IMR-90 (cell line): ENCODE results near the gene NRP2. TPM values are rescaled to one million over a fixed set of nuclear protein-coding genes. Genes with fewer than 3 reads are reported as not detected.
A peak's percentile ranks its signal among the peaks of the same experiment; 100 is the strongest.

Experiments
- ATAC-seq: fragments of 200-7000 bp; cut with Tn5 transposase; 2 replicates; pipeline ENCODE4 v1.9.1; 2020; ENCODE audit warnings: low read depth, mild to moderate bottlenecking, moderate library complexity
- BruUV-seq: library from RNA; stranded (reverse); fragments of 400-500 nt; replicated peaks from 2 replicates; lab custom pipeline; 2021; lab: Mats Ljungman, UMichigan
- CTCF ChIA-PET: fragments of 300-600 bp; formaldehyde crosslinking; extraction: SDS; loops from one replicate; lab custom pipeline; 2021; ENCODE audit warnings: antibody characterized with exemption; lab: Yijun Ruan, JAX
- POLR2A ChIA-PET: fragments of 300-600 bp; sonication (Branson Sonifier 250); formaldehyde crosslinking; loops from one replicate; lab custom pipeline; 2022; ENCODE audit warnings: antibody characterized with exemption; ENCODE audit not compliant: unreplicated experiment; lab: Charles Lee
- DNase-seq: peaks from one replicate; pipeline ENCODE4 v3.0.0; 2013
- H2AFZ ChIP-seq: replicated peaks from 2 replicates; pipeline ENCODE3; 2013; ENCODE audit warnings: low read length, mild to moderate bottlenecking; ENCODE audit not compliant: poor library complexity
- H2AK5ac ChIP-seq: 2 replicates; pipeline ENCODE4 v1.6.1; 2013; ENCODE audit warnings: low read depth, low read length, inconsistent platforms
- H2AK9ac ChIP-seq: replicated peaks from 2 replicates; pipeline ENCODE3; 2013; ENCODE audit warnings: mild to moderate bottlenecking, low read depth, low read length, moderate library complexity; ENCODE audit not compliant: poor library complexity
- H2BK120ac ChIP-seq: 2 replicates; pipeline ENCODE4 v1.6.1; 2013; ENCODE audit warnings: low read depth, low read length, inconsistent platforms
- H2BK15ac ChIP-seq: 3 replicates; pipeline ENCODE4 v1.6.1; 2013; ENCODE audit warnings: low read depth, low read length, inconsistent platforms
- H2BK20ac ChIP-seq: 2 replicates; pipeline ENCODE4 v1.6.1; 2013; ENCODE audit warnings: low read depth, mild to moderate bottlenecking, inconsistent platforms, low read length, moderate library complexity
- H2BK5ac ChIP-seq: 2 replicates; pipeline ENCODE4 v1.6.1; 2013; ENCODE audit warnings: mild to moderate bottlenecking, low read depth, low read length, inconsistent platforms; ENCODE audit not compliant: poor library complexity, severe bottlenecking
- H3K14ac ChIP-seq: replicated peaks from 2 replicates; pipeline ENCODE4 v1.6.1; 2013; ENCODE audit warnings: low read depth, low read length, inconsistent platforms
- H3K18ac ChIP-seq: 2 replicates; pipeline ENCODE4 v1.6.1; 2013; ENCODE audit warnings: low read depth, low read length, control low read depth
- H3K23ac ChIP-seq: 2 replicates; pipeline ENCODE4 v1.6.1; 2013; ENCODE audit warnings: low read depth, low read length, inconsistent platforms
- H3K27ac ChIP-seq: 2 replicates; pipeline ENCODE4 v1.5.1; 2013; ENCODE audit warnings: mild to moderate bottlenecking, control low read depth, low read length; ENCODE audit not compliant: insufficient read depth
- H3K27me3 ChIP-seq: 2 replicates; pipeline ENCODE4 v1.6.1; 2013; ENCODE audit warnings: low read length; ENCODE audit not compliant: control insufficient read depth, insufficient read depth
- H3K36me3 ChIP-seq: 2 replicates; pipeline ENCODE4 v1.6.1; 2013; ENCODE audit warnings: low read length, mixed read lengths; ENCODE audit not compliant: control insufficient read depth, insufficient read depth
- H3K4ac ChIP-seq: 2 replicates; pipeline ENCODE4 v1.6.1; 2013; ENCODE audit warnings: low read depth, low read length, inconsistent platforms
- H3K4me1 ChIP-seq: 2 replicates; pipeline ENCODE4 v1.6.1; 2013; ENCODE audit warnings: low read length, mixed read lengths; ENCODE audit not compliant: control insufficient read depth, insufficient read depth
- H3K4me2 ChIP-seq: 2 replicates; pipeline ENCODE4 v1.6.1; 2013; ENCODE audit warnings: low read depth, mild to moderate bottlenecking, control low read depth, low read length, moderate library complexity
- H3K4me3 ChIP-seq: 2 replicates; pipeline ENCODE4 v1.5.1; 2013; ENCODE audit warnings: low read depth, mild to moderate bottlenecking, control low read depth, low read length, moderate library complexity; ENCODE audit not compliant: insufficient read depth
- H3K56ac ChIP-seq: 2 replicates; pipeline ENCODE4 v1.6.1; 2013; ENCODE audit warnings: low read length, inconsistent platforms; ENCODE audit not compliant: insufficient read depth; ENCODE audit errors: extremely low read depth
- H3K79me1 ChIP-seq, 2 experiments: 2 replicates each; pipeline ENCODE4 v1.6.1; 2013; ENCODE audit warnings: low read length in 2 of 2, inconsistent platforms in 1 of 2, low read depth in 1 of 2
- H3K9ac ChIP-seq: 2 replicates; pipeline ENCODE4 v1.6.1; 2013; ENCODE audit warnings: low read depth, low read length, control low read depth
- H3K9me1 ChIP-seq: 2 replicates; pipeline ENCODE4 v1.6.1; 2013; ENCODE audit warnings: low read length, inconsistent platforms; ENCODE audit not compliant: insufficient read depth
- H3K9me3 ChIP-seq: 2 replicates; pipeline ENCODE4 v1.6.1; 2013; ENCODE audit warnings: low read length; ENCODE audit not compliant: control insufficient read depth, insufficient read depth
- H4K20me1 ChIP-seq: 2 replicates; pipeline ENCODE4 v1.6.1; 2013; ENCODE audit warnings: low read length, inconsistent platforms; ENCODE audit not compliant: insufficient read depth
- H4K5ac ChIP-seq: 2 replicates; pipeline ENCODE4 v1.6.1; 2013; ENCODE audit warnings: mild to moderate bottlenecking, low read depth, low read length, control low read depth
- H4K8ac ChIP-seq, 2 experiments: 2 replicates each; pipeline ENCODE4 v1.6.1; 2013; ENCODE audit warnings: low read depth in 2 of 2, low read length in 2 of 2, control low read depth in 1 of 2, inconsistent platforms in 1 of 2
- H4K91ac ChIP-seq: 2 replicates; pipeline ENCODE4 v1.6.1; 2013; ENCODE audit warnings: low read depth, low read length, inconsistent platforms; ENCODE audit not compliant: insufficient read depth
- CEBPB ChIP-seq: IDR thresholded peaks from 2 replicates; pipeline ENCODE4 v1.6.1; 2012; ENCODE audit warnings: low read depth, low read length, improper control_type of control experiment
- CTCF ChIP-seq: conservative IDR thresholded peaks from 2 replicates; pipeline ENCODE4 v1.5.1; 2012; ENCODE audit warnings: mild to moderate bottlenecking, low read depth, low read length, improper control_type of control experiment
- FOS ChIP-seq: fragments of 150-350 bp; IDR thresholded peaks from 2 replicates; pipeline ENCODE4 v1.6.1; 2016; ENCODE audit warnings: low read depth, low read length
- MAZ ChIP-seq: IDR thresholded peaks from 2 replicates; pipeline ENCODE4 v1.6.1; 2012; ENCODE audit warnings: low read depth, mild to moderate bottlenecking, low read length, improper control_type of control experiment, moderate library complexity, borderline replicate concordance
- RAD21 ChIP-seq: IDR thresholded peaks from 2 replicates; pipeline ENCODE4 v1.6.1; 2012; ENCODE audit warnings: low read length, improper control_type of control experiment
- RCOR1 ChIP-seq: IDR thresholded peaks from 2 replicates; pipeline ENCODE4 v1.6.1; 2012; ENCODE audit warnings: mild to moderate bottlenecking, low read length, improper control_type of control experiment; ENCODE audit not compliant: insufficient replicate concordance
- SMC3 ChIP-seq: fragments of 150-350 bp; IDR thresholded peaks from 2 replicates; pipeline ENCODE4 v1.6.1; 2016; ENCODE audit warnings: low read depth, mild to moderate bottlenecking, antibody characterized with exemption, low read length, moderate library complexity
- WGBS, 2 experiments: methylation state at CpG; one replicate each; pipeline versions ENCODE4 v1.1.5 to v1.1.7; 2013; ENCODE audit warnings: missing lambda C conversion rate in 2 of 2; ENCODE audit not compliant: insufficient read length in 1 of 2; ENCODE audit errors: extremely low coverage in 2 of 2; 5-methylcytosine and 5-hydroxymethylcytosine counted together
- dilution Hi-C: fragments of 300-500 bp; cut with HindIII; formaldehyde crosslinking; loops from one replicate; pipeline ENCODE4 v1.14.3; 2018; ENCODE audit warnings: low sequenced_read_pairs; ENCODE audit not compliant: unreplicated experiment
- in situ Hi-C: fragments of 300-500 bp; cut with MboI; formaldehyde crosslinking; loops from 3 replicates; pipeline ENCODE4 v1.14.3; 2019; ENCODE audit warnings: low sequenced_read_pairs, inconsistent platforms, mixed read lengths
- intact Hi-C: fragments of 100-400 bp; cut with micrococcal nuclease; formaldehyde crosslinking; loops from 2 replicates; pipeline ENCODE4 v1.10.0; 2022
- polyA plus RNA-seq, 3 experiments: library from polyadenylated mRNA; depleted of rRNA; stranded (reverse); fragments of >200 nt; gene quantifications; 2 replicates each; pipeline ENCODE4 v1.2.3, GENCODE V29; 2012; ENCODE audit warnings: low replicate concordance in 1 of 3
- total RNA-seq: library from RNA; depleted of rRNA; stranded (reverse); fragments of >200 nt; gene quantifications from 2 replicates; pipeline ENCODE4 v1.2.3, GENCODE V29; 2012
- TF ChIP-seq, protein P1 (sequence below): fragments of 150-350 bp; IDR thresholded peaks from 2 replicates; pipeline ENCODE4 v1.6.1; 2016; ENCODE audit warnings: low read depth, mild to moderate bottlenecking, low read length, moderate library complexity, borderline replicate concordance

NRP2 gene
- total and polyA plus RNA-seq, 2 of the 4 experiments (the other 2 are of a cell fraction) = 46.4 to 51.3 TPM

GRCh38 chr2:205775097-205775877 lies 93.0 kb downstream of the NRP2 start (continued):
- TF ChIP-seq MAZ = no peak

DNA sequence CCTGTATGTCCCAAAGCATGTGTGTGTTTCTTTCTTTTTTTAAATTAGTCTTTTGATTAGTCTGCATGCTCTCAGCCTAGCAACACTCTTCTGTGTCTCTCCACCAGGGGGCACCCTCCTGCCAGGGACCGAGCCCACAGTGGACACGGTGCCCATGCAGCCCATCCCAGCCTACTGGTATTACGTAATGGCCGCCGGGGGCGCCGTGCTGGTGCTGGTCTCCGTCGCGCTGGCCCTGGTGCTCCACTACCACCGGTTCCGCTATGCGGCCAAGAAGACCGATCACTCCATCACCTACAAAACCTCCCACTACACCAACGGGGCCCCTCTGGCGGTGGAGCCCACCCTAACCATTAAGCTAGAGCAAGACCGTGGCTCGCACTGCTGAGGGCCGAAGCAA lies 93.8 kb downstream of the NRP2 start:
- H2AK5ac ChIP-seq = peak overlapping the region; percentile 40; the same call in 1 of the 2 replicates
- H4K8ac ChIP-seq = no peak overlapping the region
- no peak overlapping the region for H3K4ac ChIP-seq
- H3K9ac ChIP-seq = no peak overlapping the region
- TF ChIP-seq CTCF = peak; percentile 47
- TF ChIP-seq, protein P1, sequence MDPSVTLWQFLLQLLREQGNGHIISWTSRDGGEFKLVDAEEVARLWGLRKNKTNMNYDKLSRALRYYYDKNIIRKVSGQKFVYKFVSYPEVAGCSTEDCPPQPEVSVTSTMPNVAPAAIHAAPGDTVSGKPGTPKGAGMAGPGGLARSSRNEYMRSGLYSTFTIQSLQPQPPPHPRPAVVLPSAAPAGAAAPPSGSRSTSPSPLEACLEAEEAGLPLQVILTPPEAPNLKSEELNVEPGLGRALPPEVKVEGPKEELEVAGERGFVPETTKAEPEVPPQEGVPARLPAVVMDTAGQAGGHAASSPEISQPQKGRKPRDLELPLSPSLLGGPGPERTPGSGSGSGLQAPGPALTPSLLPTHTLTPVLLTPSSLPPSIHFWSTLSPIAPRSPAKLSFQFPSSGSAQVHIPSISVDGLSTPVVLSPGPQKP = no peak
- TF ChIP-seq FOS = no peak
- TF ChIP-seq RCOR1 = no peak
- peak; percentile 83 for TF ChIP-seq CEBPB
- peak; percentile 51 for TF ChIP-seq SMC3
- TF ChIP-seq RAD21 = peak; percentile 55
- H3K4me1 ChIP-seq = peaks cover 13% of the 10 kb centered on the region
- peaks cover 13% of the 10 kb centered on the region for H3K36me3 ChIP-seq
- in situ Hi-C loops (loop anchor here (10.0 kb wide), 1 partner anchor 109 kb away; no protein-coding TSS in a partner anchor), dilution Hi-C loops (no loop called here), intact Hi-C loops (no loop called here)
- no peak overlapping the region for H3K14ac ChIP-seq
- DNase-seq = no peak
- H3K23ac ChIP-seq = no peak overlapping the region
- no peaks in the 10 kb centered on the region for H3K9me3 ChIP-seq
- ChIA-PET POLR2A (no interaction called here), CTCF (no interaction called here)
- no TSS peak for BruUV-seq
- no peak overlapping the region for H2AK9ac ChIP-seq
- no peak overlapping the region for H3K56ac ChIP-seq
- no peak overlapping the region for H2AFZ ChIP-seq
- H4K20me1 ChIP-seq = no peaks in the 10 kb centered on the region
- no peak overlapping the region for H3K27ac ChIP-seq
- H3K79me1 ChIP-seq = no peaks in the 10 kb centered on the region
- no peak overlapping the region for H3K4me2 ChIP-seq
- no peak overlapping the region for H4K91ac ChIP-seq
- no peak overlapping the region; the same call in 1 of the 2 replicates for H4K5ac ChIP-seq
- no peak for ATAC-seq
- H2BK120ac ChIP-seq = no peak overlapping the region
- H3K4me3 ChIP-seq = no peak overlapping the region
- H2BK15ac ChIP-seq = no peak overlapping the region
- H3K18ac ChIP-seq = no peak overlapping the region
- H3K27me3 ChIP-seq = peaks cover 8% of the 10 kb centered on the region
- WGBS, 2 experiments = 98% methylated on average over 7 of the region's 19 CpGs; no CpG with 5 or more reads in 1 of the 2 experiments
- H3K9me1 ChIP-seq = no peaks in the 10 kb centered on the region; the same call in 1 of the 2 replicates
- no peak overlapping the region for H2BK5ac ChIP-seq
- no peak overlapping the region for H2BK20ac ChIP-seq
